GM19452 (cell line): ENCODE measurements around the gene FOSL1.

Experiments used
- ATAC-seq: cut with Tn5 transposase; IDR thresholded peaks from one replicate; pipeline ENCODE4 v1.9.1; 2021; ENCODE audit not compliant: unreplicated experiment

The FOSL1 gene

DNA sequence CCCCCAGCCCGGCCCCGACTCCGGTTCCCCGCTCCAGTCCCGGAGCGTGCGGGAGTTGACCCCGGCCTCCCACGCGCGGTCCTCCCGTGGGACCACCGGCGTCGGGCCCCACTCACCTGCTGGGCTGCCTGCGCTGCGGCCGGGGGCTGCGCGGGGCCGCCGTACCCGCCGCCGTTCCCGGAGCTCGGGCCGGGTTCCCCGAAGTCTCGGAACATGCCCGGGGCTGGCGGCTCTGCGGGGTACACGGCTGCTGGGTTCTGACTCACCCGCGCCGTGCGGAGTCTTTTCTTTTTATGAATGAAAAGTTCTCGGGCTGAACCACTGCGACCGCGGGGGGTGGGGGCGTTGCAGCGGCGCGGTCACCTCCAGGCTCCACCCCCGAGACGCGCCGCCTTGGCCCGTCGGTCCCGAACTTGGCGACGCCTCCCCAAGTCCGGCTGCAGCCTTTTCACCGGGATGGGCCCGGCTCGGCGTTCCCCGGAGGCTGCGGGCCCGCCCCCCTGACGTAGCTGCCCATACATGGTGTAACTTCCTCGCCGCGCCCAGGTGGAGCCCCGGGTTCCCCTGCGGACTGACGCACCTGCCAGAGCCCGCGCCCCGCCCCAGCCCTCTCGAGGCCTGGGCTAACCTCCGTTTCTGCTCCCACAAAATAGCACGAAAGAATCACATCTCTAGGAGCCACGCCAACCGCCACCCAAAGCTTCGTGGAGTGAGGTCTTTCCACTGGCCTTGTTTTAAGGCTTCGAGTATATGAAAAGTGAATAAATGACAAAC lies at the start of gene FOSL1:
FOSL1 (minus strand) TSS at position 264 of the 774 bp plus-strand sequence; CDS start at position 215, 49 bp downstream.
- ATAC-seq: peak; percentile 76

DNA sequence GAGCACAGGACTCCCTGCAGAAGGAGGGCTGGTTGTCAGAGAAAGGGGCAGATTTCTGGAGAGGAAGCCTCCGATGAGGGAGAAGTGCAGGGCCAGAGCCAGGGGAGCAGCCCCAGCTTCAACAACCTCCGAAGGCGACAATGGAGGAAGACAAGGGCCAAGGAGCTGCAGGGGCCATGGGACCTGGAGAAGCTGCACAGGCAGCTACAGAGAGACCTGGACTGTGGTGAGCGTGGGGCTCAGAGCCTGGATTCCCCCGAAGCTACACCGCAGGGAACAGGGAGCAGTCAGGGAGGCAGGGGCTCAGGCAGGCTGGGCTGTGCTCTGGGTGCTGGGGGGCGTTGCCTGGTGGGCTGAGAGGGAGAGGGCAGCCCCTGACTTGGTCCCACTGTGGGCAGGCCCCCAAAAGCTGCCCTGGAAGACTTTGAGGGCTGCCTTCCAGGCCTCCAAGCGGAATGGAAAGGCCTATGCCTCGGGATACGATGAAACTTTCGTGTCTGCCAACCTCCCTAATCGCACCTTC lies 47.5 kb upstream of the FOSL1 start:
- ATAC-seq: no peak

DNA sequence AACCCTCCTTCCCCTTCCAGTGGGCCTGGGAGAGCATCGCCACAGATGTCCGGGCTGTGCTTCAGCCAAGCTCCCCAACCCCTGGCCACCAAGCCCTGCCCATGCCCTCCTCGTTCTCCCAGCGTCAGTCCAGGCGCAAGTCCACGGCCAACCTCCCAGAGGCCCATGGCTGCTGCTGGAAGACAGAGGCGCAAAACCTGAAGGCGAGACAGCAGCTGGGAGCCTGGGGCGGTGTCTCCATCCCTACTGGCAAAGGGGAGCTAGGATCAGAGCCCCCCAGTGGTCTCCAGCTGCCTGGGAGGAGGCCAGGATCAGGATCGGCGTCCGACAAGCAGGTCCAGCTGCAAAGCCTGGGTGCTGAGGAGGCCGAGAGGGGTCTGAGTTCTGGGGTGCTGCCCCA lies 46.9 kb upstream of the FOSL1 start:
- no peak for ATAC-seq

DNA sequence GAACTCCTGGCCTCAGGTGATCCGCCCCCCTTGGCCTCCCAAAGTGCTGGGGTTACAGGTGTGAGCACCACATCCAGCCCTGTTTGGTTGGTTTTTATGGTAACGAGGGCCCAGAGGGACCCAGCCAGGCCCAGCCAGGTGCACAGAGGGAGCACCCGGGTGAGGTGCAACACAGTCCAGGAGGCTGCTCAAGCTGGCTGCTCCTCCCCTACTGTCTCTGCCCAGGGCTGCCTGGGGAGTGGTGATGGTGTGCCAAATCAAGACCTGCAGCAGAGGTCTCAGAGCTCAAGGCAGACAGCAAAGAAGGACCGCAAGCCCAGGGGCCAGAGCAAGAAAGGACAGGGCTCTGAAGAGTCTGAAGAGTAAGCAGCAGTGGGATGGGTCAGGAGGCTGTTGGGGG lies 46.5 kb upstream of the FOSL1 start:
- no peak for ATAC-seq

DNA sequence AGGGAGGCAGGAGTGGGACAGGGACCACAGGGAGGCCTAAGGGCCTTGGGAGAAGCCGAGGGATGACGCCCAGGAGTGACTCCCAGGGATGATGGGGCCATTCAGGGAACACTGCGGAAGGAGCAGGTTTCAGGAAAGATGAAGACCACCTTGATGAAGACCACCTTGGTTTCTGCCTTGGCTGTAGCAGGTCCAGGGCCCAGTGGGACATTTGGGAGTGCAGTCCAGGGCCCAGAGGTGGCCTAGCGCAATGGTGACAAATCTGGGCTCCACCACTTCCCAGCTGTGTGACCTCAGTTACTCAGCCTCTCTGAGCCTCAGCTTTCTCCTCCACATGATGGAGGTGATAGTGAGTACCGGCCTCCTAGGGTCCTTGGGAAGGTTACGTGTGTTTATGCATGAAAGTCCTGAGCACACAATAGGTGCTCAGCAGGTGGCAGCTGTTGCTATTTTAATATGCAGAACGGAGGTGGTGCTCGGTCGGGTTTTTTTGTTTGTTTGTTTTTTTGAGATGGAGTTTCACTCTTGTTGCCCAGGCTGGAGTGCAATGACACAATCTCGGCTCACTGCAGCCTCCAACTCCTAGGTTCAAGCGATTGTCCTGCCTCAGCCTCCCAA lies 45.9 kb upstream of the FOSL1 start:
- no peak for ATAC-seq

DNA sequence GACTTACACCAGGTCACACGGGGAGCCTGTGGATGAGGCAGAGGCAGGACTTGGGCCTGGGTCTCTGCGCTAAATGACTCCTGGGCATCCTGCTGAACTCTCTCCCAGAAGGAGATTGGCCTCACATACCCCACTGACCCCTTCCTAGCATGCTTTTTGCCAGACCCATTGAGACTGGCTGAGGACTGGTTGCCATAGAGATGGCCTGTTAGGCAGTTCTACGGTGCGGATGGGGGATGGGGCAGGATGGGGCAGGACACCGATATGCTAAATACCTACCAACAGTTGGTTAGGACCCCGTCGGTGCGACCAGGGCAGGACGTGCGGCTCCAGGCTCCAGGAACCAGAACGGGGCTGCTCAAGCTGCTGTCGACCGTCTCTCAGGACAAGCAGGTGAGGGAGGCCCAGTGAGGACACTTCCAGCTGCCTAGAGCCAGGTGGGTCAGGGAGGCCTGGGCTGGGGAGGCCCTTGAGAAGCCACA lies 45.3 kb upstream of the FOSL1 start, which contains the start of gene TSGA10IP:
TSGA10IP (plus strand) TSS at position 51 of the 482 bp plus-strand sequence; CDS start at position 247, 196 bp downstream.
- ATAC-seq: no peak

DNA sequence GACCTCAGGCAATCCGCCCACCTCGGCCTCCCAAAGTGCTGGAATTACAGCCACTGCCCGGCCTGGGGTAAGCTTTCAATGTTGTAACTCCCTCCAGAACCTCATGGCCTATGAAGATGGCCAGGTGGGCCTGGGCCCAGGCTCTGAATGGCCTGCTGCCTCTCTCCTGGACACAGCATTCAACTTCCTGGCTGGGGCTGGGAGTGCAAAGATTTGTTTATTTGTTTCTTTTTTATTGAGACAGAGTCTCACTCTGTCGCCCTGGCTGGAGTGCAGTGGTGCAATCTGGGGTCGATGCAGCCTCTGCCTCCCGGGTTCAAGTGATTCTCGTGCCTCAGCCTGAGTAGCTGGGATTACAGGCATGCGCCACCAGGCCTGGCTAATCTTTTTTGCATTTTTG lies 44.6 kb upstream of the FOSL1 start:
- no peak for ATAC-seq

DNA sequence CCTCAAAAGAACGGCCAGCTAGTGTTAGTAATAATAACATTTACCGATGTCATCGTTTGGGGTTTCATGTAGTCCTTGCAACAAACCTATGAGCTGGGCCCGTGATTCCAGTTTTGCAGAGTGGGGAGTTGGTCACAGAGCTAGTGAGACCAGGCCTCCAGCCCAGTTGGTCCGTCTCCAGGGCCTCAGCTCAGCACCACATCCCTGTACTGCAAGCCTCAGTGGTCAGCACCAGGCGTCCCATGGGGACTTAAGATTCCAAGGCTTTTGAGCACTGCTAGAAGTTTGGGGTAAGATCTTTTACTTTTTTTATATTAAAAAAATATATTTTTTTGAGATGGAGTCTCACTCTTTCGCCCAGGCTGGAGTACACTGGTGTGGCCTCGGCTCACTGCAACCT lies 44.0 kb upstream of the FOSL1 start:
- ATAC-seq: no peak

DNA sequence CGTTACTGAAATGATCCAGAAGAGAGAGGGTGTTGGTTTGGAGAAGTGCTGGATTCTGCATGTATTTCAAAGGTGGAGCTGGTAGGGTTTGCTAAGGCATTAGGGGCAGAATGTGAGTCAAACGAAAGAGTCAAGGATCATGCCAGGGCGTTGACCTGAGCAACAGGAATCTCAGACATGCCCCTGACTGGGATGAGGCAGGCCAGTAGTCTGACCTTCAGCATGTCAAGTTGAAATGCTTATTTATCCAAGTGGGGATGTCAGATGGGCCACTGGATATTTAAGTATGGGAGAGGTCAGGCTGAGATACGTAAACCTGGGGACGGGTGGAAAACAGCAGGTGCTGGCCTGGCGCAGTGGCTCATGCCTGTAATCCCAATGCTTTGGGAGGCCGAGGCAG lies 42.3 kb upstream of the FOSL1 start:
- ATAC-seq: no peak

DNA sequence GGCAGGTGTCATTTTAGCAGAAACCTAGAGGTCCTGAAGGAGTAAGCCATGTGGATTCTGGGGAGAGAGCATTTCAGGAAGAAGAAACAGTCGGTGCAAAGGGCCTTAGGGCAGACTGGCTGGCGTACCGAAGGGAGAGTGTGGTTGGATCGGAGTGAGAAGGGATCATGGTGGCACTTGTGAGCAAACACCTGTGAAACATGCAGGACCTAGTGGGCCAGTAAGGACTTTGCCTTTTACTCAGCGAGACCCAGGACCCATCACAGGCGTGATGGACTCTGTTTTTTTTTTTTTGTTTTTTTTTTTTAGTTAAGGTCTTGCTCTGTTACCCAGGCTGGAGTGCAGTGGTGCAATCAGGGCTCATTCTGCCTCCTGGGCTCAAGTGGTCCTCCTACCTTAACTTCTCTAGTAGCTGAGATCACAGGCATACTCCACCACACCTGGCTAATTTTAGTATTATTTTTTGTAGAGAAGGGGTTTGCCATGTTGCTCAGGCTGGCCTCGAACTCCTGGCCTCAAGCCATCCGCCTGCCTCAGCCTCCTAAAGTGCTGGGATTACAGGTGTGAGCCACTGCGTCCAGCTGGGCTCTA lies 41.6 kb upstream of the FOSL1 start:
- no peak for ATAC-seq

DNA sequence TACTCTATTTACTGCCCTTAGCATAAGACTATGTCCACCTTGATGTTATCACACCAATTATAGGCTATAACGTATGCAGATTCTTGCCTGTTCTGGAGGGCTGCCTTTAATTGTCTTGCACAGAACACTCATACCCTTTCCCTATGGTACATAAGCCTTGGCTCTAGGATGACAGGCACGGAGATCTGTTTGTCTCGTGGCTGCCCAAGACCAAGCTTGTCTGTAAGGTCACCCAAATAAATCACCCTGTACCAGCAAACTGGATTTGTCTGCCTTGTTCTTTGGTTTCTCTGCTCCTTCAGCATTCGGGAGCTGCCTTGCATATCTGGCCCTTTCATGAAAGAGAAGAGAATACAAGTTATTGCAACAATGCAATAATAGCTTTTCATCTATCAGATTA lies 37.6 kb upstream of the FOSL1 start:
- no peak for ATAC-seq

DNA sequence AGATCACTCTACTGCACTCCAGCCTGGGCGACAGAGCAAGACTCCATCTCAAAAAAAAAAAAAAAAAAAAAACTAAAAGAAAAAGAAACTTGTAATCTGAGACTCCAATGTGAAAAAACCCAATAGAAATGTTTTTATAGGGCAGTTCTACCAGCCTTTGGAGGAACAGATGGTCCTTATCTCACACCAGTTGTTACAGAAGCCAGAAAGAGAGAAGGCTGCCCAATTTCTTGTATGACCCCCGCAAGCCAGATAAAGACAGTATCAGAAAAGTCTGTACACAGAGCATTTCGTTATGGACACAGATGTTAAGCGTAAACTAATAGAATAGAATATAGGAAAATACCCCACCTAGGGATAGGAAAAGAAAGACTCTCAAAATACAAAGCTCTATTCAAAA lies 33.8 kb upstream of the FOSL1 start:
- ATAC-seq: no peak

DNA sequence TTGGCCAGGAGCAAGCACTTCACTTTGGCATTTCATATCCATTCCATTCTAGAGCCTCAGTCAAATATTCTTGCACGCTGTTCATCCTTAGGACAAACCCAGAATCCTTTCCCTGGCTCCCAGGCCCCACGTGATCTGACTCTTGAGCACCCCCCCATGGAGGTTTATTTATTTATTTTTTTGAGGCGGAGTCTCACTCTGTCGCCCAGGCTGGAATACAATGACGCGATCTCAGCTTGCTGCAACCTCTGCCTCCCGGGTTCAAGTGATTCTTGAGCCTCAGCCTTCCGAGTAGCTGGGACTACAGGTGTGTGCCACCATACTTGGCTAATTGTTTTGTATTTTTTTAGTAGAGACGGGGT lies 32.4 kb upstream of the FOSL1 start:
- ATAC-seq: no peak

DNA sequence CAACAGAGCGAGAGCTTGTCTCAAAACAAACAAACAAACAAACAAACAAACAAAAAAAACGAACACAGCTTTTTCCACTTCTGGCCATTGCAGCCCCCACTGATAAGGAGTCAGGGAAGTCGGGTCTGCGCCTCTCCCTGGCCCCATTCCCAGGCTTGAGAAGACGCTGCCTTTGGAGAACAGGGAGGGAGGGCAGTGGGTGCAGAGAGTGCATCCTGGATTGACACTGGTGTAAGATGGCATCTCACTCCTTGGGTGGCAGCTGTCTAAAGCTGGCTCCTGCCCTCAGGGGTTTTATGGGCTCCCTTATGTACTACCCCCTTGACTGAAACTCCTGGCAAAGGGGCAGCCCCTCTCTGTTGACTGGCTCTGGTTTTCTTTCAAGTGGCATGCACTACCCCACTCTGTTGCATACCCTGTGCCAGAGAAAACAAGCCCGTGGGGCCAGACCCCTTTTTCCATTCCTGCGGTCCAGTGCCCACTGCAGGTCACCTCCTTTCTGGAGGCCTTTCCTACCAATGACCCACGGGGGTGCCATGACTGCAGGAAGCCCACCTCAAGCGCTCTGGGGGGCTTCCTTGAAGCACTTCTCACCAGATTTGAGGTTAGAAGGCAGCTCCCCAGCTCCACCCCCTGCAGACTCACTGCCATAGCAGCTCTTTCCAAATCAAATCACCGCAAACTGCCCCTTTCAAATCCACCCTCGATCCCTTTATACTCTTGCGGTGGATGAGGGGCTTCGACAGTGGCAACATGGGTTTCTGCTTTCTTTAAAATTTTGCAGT lies 31.8 kb upstream of the FOSL1 start:
- no peak for ATAC-seq

DNA sequence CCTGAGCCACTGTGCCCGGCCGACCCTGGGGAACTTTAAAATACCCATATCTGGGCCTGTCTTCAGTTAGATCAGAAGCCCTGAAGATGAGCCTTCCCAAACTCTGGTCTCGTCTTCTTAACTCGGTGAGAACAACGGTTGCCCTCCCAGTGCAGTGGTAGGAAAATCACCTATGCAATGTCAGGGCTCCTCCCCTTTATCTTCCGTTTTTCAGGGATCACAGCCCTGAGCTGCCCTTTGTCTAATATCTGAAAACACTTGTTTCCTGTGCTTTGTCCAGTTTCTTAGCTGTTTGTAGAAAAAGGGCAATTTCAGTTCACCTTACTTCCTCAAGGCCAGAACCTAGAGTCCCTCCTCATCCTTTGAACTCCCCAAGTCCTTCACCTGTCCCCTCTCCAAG lies 28.5 kb upstream of the FOSL1 start:
- ATAC-seq: no peak

DNA sequence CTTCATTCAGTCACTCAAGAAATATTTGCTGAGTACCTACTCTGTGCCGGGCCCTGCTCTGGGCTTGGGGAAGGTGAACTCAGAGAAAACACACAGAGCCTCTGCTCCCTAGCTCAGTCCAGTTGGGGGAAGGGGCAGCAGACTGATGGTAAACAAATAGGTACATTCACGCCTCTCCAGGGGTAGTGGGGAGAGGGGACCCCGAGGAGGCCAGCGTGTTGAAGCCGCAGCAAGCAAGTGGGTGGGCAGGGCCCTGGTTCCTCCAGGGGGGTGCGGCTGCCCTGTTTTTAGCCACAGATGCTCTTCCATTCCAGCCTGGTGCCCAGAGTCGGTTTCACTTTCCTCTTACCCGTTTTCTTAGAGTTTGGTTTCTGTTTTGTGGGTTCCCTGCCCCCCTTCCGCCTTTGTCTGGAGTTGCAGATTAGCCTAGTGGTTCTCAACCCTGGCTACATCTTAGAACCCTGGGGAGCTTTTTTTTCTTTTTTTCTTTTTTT lies 27.8 kb upstream of the FOSL1 start:
- no peak for ATAC-seq

DNA sequence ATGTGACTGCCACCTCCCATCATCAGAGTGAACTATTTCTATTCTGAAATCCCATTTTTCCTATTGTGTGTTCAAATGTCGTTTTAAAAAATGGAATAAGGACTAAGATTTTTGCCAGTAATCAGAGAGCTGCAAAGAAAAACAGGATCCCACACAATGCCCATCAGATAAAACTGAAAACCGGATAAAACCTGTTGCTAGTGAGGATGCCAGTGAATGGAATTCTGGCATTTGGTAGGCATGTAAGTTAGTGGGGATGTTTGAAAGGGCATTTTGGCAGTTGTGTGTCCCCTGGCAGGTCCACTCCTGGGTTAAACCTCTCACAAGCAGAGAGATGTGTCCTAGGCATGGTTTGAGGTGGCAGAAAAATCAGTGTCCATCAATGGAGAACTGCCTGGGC lies 25.2 kb upstream of the FOSL1 start:
- ATAC-seq: no peak

DNA sequence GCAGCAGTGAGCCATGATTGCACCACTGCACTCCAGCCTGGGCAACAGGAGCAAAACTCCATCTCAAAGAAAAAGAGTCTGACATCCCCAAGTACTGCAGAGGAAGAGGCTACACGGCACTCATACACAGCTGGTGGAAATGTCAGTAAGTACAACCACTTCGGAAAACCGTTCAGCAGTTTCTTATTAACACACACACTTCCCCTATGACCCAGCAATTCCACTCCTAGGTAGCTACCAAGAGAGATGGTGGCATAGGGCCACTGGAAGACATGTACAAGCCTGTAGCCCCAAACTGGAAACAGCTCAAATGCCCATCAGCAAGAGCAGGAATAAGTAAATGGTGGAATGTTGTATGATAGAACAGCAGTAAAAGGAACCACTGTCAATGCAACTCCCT lies 22.4 kb upstream of the FOSL1 start:
- ATAC-seq: no peak

DNA sequence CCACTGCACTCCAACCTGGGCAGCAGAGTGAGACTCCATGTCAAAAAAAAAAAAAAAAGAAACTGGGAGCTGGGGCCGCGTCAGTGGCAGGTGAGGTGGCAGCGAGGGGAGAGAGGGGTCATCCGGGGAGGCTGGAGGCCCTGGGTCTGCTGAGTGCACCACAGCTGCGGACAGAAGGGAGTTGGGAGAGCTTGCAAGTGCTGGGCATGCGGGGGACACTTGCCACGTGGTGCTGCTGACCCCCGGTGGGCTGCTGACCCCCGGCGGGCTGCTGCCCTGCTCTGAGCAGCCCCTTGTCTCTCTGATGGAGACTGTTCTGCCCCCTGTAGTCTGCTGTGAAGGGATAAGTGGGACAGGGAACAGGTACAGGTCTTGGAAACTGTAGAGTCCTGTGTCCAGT lies 21.7 kb upstream of the FOSL1 start:
- no peak for ATAC-seq

DNA sequence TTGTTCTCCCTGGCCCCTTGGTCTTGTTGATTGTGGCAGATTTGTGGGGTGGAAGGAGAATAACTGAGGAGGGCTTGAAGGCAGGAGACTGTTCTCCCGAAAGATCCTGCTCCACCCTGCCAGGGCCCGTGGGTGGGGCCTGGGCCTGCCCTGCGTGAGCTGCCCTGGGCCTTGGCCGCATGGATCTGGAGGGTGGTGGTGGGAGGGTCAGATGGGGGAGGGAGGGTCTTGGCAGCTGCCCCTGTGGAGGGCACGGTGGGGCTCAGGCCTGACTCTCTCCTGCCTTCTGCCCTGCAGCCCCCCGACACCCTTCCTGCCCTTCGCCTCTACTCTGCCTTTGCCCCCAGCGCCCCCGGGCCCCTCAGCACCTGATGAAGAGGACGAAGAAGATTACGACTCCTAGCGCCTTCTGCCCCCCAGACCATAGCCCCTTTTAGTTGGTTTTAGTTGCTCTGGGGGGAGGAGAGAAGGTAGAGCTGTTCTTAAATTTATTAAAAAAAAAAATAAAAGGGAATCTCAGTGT lies 20.9 kb upstream of the FOSL1 start:
- no peak for ATAC-seq

DNA sequence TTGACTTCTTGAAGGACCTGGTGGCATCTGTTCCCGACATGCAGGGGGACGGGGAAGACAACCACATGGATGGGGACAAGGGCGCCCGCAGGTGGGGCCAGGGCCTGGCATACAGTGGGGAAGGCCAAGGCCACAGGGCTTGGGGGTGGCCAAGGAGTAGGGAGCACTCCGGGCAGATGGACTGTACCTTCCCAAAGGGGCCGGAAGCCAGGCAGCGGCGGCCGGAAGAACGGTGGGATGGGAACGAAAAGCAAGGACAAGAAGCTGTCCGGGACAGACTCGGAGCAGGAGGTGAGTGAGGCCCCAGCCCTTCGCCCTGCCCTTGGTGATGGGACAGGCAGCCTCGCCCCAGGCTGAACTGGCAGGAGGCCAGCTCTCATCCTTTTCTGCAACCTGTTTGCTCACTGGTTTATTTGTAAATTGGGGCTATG lies 20.2 kb upstream of the FOSL1 start:
- no peak for ATAC-seq
